Upper lobe of left lung (tissue), 4 donors: ENCODE results near the gene HSPBP1.

Experiments
- CTCF ChIP-seq, 6 experiments: fragments of 450-650 bp in 4 of 6; fragments of 200-600 bp in 2 of 6; sonication (generic) in 2 of 6; IDR thresholded peaks; one replicate each; pipeline ENCODE4 v1.5.1; 2016 to 2019; ENCODE audit warnings: antibody characterized with exemption in 6 of 6
- EP300 ChIP-seq, 4 donors: sonication (generic); formaldehyde crosslinking; IDR thresholded peaks; one replicate each; pipeline ENCODE4 v1.5.1; 2017; ENCODE audit warnings: antibody characterized with exemption in 4 of 4, control low read depth in 2 of 4
- POLR2AphosphoS5 ChIP-seq, 2 donors: sonication (generic); formaldehyde crosslinking; IDR thresholded peaks; one replicate each; pipeline ENCODE4 v1.5.1; 2017; ENCODE audit warnings: antibody characterized with exemption in 2 of 2

- TF ChIP-seq CTCF (IDR thresholded peaks at IDR 0.05): no peak
- TF ChIP-seq POLR2AphosphoS5 (IDR thresholded peaks at IDR 0.05): no peak
- TF ChIP-seq EP300 (IDR thresholded peaks at IDR 0.05): no peak
Measured at GRCh38 chr19:55314396-55314795, 34.5 kb upstream of the HSPBP1 start.
